CD4-positive, CD25-positive, alpha-beta regulatory T cell (primary cell): ENCODE data around the gene C10orf90. TPM values are rescaled to one million over a fixed set of nuclear protein-coding genes. Genes with fewer than 3 reads are reported as not detected.

Experiments
- ATAC-seq, 2 donors: fragments of 150-1000 bp; cut with Tn5 transposase; one replicate each; pipeline ENCODE4 v1.10.0; 2021; ENCODE audit warnings: low read depth in 2 of 2, moderate number of reproducible peaks in 2 of 2, moderate library complexity in 1 of 2
- DNase-seq, 3 donors: peaks; one replicate each; pipeline versions ENCODE4 v3.0.0 to v3.0.0-alpha.2; 2012 to 2022; ENCODE audit warnings: mixed read lengths in 1 of 3
- H3K27ac ChIP-seq: one replicate; pipeline ENCODE4 v1.7.0; 2013; ENCODE audit warnings: mild to moderate bottlenecking, low read length; ENCODE audit not compliant: insufficient read depth, poor library complexity, severe bottlenecking
- H3K27me3 ChIP-seq: one replicate; pipeline ENCODE4 v1.7.0; 2013; ENCODE audit warnings: low read length; ENCODE audit not compliant: control insufficient read depth, insufficient read depth
- H3K36me3 ChIP-seq: one replicate; pipeline ENCODE4 v1.7.0; 2013; ENCODE audit warnings: mild to moderate bottlenecking, low read length, moderate library complexity; ENCODE audit not compliant: control insufficient read depth, insufficient read depth
- H3K4me1 ChIP-seq: 2 replicates; pipeline ENCODE4 v1.7.0; 2013; ENCODE audit warnings: mild to moderate bottlenecking, low read length; ENCODE audit not compliant: insufficient read depth, control insufficient read depth, poor library complexity, severe bottlenecking
- H3K4me3 ChIP-seq: one replicate; pipeline ENCODE4 v1.7.0; 2013; ENCODE audit warnings: low read depth, mild to moderate bottlenecking, low read length, moderate library complexity
- H3K9me3 ChIP-seq, 2 experiments: 1 replicate in 1 of 2; 2 replicates in 1 of 2; pipeline ENCODE4 v1.7.0; 2013; ENCODE audit warnings: low read length in 2 of 2, mild to moderate bottlenecking in 1 of 2, moderate library complexity in 1 of 2; ENCODE audit not compliant: control insufficient read depth in 2 of 2
- H3K27ac Mint-ChIP-seq, 3 donors: one replicate each; pipeline ENCODE4 v1.8.0; 2020 to 2022; ENCODE audit warnings: mild to moderate bottlenecking in 3 of 3, mixed read lengths in 3 of 3, moderate library complexity in 2 of 3
- H3K27me3 Mint-ChIP-seq: one replicate; pipeline ENCODE4 v1.8.0; 2022; ENCODE audit warnings: mild to moderate bottlenecking, mixed read lengths
- H3K36me3 Mint-ChIP-seq: one replicate; pipeline ENCODE4 v1.8.0; 2020; ENCODE audit warnings: mixed read lengths
- H3K4me1 Mint-ChIP-seq, 4 donors: one replicate each; pipeline ENCODE4 v1.8.0; 2020 to 2022; ENCODE audit warnings: mixed read lengths in 4 of 4, mild to moderate bottlenecking in 1 of 4
- H3K4me3 Mint-ChIP-seq, 4 donors: one replicate each; pipeline ENCODE4 v1.8.0; 2020 to 2022; ENCODE audit warnings: mild to moderate bottlenecking in 4 of 4, mixed read lengths in 4 of 4, moderate library complexity in 3 of 4
- H3K9me3 Mint-ChIP-seq, 7 donors: one replicate each; pipeline ENCODE4 v1.8.0; 2020 to 2022; ENCODE audit warnings: mixed read lengths in 7 of 7, mild to moderate bottlenecking in 3 of 7, moderate library complexity in 2 of 7
- polyA plus RNA-seq, 4 donors: library from polyadenylated mRNA; unstranded; fragments of 300-500 nt; fragmentation: Illumina TruSeq; gene quantifications; one replicate each; pipeline ENCODE4 v1.2.3, GENCODE V29; 2021
- total RNA-seq: library from RNA; stranded (reverse); gene quantifications from one replicate; pipeline ENCODE4 v1.2.3, GENCODE V29; 2022

Gene C10orf90
- total and polyA plus RNA-seq, 5 donors from 2014 or later, result not detected

GRCh38 chr10:126646110-126646509 lies 24.4 kb downstream of the C10orf90 start:
- Histone ChIP-seq H3K36me3 (no peaks in the 10 kb centered on the region), H3K27ac (no peak overlapping the region), H3K27me3 (no peaks in the 10 kb centered on the region), H3K4me1 (no peaks in the 10 kb centered on the region), H3K4me3 (no peak overlapping the region), H3K9me3 (no peaks in the 10 kb centered on the region)
- Mint-ChIP-seq H3K9me3 (peaks cover 0 to 5% (median 0%) of the 10 kb centered on the region in 7 donors), H3K4me1 (no peaks in the 10 kb centered on the region), H3K36me3 (no peaks in the 10 kb centered on the region), H3K27ac (no peak overlapping the region), H3K4me3 (no peak overlapping the region), H3K27me3 (peaks cover 4% of the 10 kb centered on the region)
- DNase-seq, result no peak
- no peak for ATAC-seq

GRCh38 chr10:126640401-126640800 lies 30.1 kb downstream of the C10orf90 start:
- H3K4me1 Mint-ChIP-seq, result no peaks in the 10 kb centered on the region
- Histone ChIP-seq H3K4me1 (no peaks in the 10 kb centered on the region), H3K36me3 (no peaks in the 10 kb centered on the region), H3K9me3 (no peaks in the 10 kb centered on the region), H3K27ac (no peak overlapping the region), H3K27me3 (no peaks in the 10 kb centered on the region), H3K4me3 (no peak overlapping the region)
- H3K4me3 Mint-ChIP-seq, result no peak overlapping the region
- H3K36me3 Mint-ChIP-seq, result no peaks in the 10 kb centered on the region
- H3K9me3 Mint-ChIP-seq, result peaks cover 0 to 4% (median 0%) of the 10 kb centered on the region in 7 donors
- DNase-seq, result no peak
- H3K27me3 Mint-ChIP-seq, result no peaks in the 10 kb centered on the region
- ATAC-seq, result no peak
- no peak overlapping the region for H3K27ac Mint-ChIP-seq

GRCh38 chr10:126639084-126639483 lies 31.4 kb downstream of the C10orf90 start:
- H3K4me1 ChIP-seq, result no peaks in the 10 kb centered on the region
- no peak overlapping the region for H3K4me3 ChIP-seq
- ATAC-seq (no peak), DNase-seq (no peak)
- no peaks in the 10 kb centered on the region for H3K36me3 Mint-ChIP-seq
- H3K9me3 Mint-ChIP-seq, result peaks cover 0 to 4% (median 1%) of the 10 kb centered on the region in 7 donors
- H3K4me3 Mint-ChIP-seq, result no peak overlapping the region
- H3K36me3 ChIP-seq, result no peaks in the 10 kb centered on the region
- H3K27me3 Mint-ChIP-seq, result no peaks in the 10 kb centered on the region
- H3K9me3 ChIP-seq, result no peaks in the 10 kb centered on the region
- H3K27ac ChIP-seq, result no peak overlapping the region
- no peaks in the 10 kb centered on the region for H3K27me3 ChIP-seq
- no peak overlapping the region for H3K27ac Mint-ChIP-seq
- H3K4me1 Mint-ChIP-seq, result no peaks in the 10 kb centered on the region

GRCh38 chr10:126638542-126638941 lies 32.0 kb downstream of the C10orf90 start:
- ATAC-seq, result no peak
- Mint-ChIP-seq H3K9me3 (peaks cover 0 to 4% (median 1%) of the 10 kb centered on the region in 7 donors), H3K4me3 (no peak overlapping the region), H3K4me1 (no peaks in the 10 kb centered on the region), H3K36me3 (no peaks in the 10 kb centered on the region), H3K27ac (no peak overlapping the region), H3K27me3 (no peaks in the 10 kb centered on the region)
- H3K27me3 ChIP-seq, result no peaks in the 10 kb centered on the region
- no peak for DNase-seq
- H3K4me3 ChIP-seq, result no peak overlapping the region
- H3K27ac ChIP-seq, result no peak overlapping the region
- H3K36me3 ChIP-seq, result no peaks in the 10 kb centered on the region
- no peaks in the 10 kb centered on the region for H3K4me1 ChIP-seq
- no peaks in the 10 kb centered on the region for H3K9me3 ChIP-seq

GRCh38 chr10:126637501-126637900 lies 33.0 kb downstream of the C10orf90 start:
- H3K36me3 ChIP-seq, result no peaks in the 10 kb centered on the region
- Mint-ChIP-seq H3K36me3 (no peaks in the 10 kb centered on the region), H3K9me3 (peaks cover 0 to 2% (median under 1%) of the 10 kb centered on the region in 7 donors), H3K4me3 (no peak overlapping the region), H3K27me3 (no peaks in the 10 kb centered on the region), H3K4me1 (no peaks in the 10 kb centered on the region), H3K27ac (no peak overlapping the region)
- H3K9me3 ChIP-seq, result no peaks in the 10 kb centered on the region
- no peak overlapping the region for H3K4me3 ChIP-seq
- no peak for ATAC-seq
- no peaks in the 10 kb centered on the region for H3K27me3 ChIP-seq
- no peak overlapping the region for H3K27ac ChIP-seq
- no peaks in the 10 kb centered on the region for H3K4me1 ChIP-seq
- DNase-seq, result no peak

GRCh38 chr10:126634911-126635310 lies 35.6 kb downstream of the C10orf90 start:
- Mint-ChIP-seq H3K4me1 (no peaks in the 10 kb centered on the region), H3K4me3 (no peak overlapping the region), H3K36me3 (no peaks in the 10 kb centered on the region), H3K9me3 (peaks cover 0 to 2% (median 0%) of the 10 kb centered on the region in 7 donors), H3K27ac (no peak overlapping the region), H3K27me3 (no peaks in the 10 kb centered on the region)
- no peak for DNase-seq
- no peak for ATAC-seq
- no peak overlapping the region for H3K27ac ChIP-seq
- H3K27me3 ChIP-seq, result no peaks in the 10 kb centered on the region
- no peak overlapping the region for H3K4me3 ChIP-seq
- H3K36me3 ChIP-seq, result no peaks in the 10 kb centered on the region
- H3K4me1 ChIP-seq, result no peaks in the 10 kb centered on the region
- no peaks in the 10 kb centered on the region for H3K9me3 ChIP-seq

- H3K4me3 Mint-ChIP-seq, result no peak overlapping the region
- no peaks in the 10 kb centered on the region for H3K4me1 Mint-ChIP-seq
- H3K9me3 Mint-ChIP-seq, result peaks cover 0 to 2% (median 0%) of the 10 kb centered on the region in 7 donors
Measured at GRCh38 chr10:126634347-126634746, 36.1 kb downstream of the C10orf90 start.

GRCh38 chr10:126632705-126633104 lies 37.8 kb downstream of the C10orf90 start:
- Mint-ChIP-seq H3K36me3 (no peaks in the 10 kb centered on the region), H3K4me1 (no peaks in the 10 kb centered on the region), H3K4me3 (no peak overlapping the region), H3K27me3 (no peaks in the 10 kb centered on the region), H3K27ac (no peak overlapping the region), H3K9me3 (peaks cover 0 to 2% (median 0%) of the 10 kb centered on the region in 7 donors)
- Histone ChIP-seq H3K4me3 (no peak overlapping the region), H3K9me3 (no peaks in the 10 kb centered on the region), H3K27me3 (no peaks in the 10 kb centered on the region), H3K36me3 (no peaks in the 10 kb centered on the region), H3K27ac (no peak overlapping the region), H3K4me1 (no peaks in the 10 kb centered on the region)
- ATAC-seq (no peak), DNase-seq (no peak)

More at GRCh38 chr10:126634347-126634746, 36.1 kb downstream of the C10orf90 start:
- Histone ChIP-seq H3K4me1 (no peaks in the 10 kb centered on the region), H3K9me3 (no peaks in the 10 kb centered on the region), H3K27me3 (no peaks in the 10 kb centered on the region), H3K36me3 (no peaks in the 10 kb centered on the region), H3K27ac (no peak overlapping the region), H3K4me3 (no peak overlapping the region)
- ATAC-seq, result no peak
- H3K27ac Mint-ChIP-seq, result no peak overlapping the region
- H3K27me3 Mint-ChIP-seq, result no peaks in the 10 kb centered on the region
- H3K36me3 Mint-ChIP-seq, result no peaks in the 10 kb centered on the region
- no peak for DNase-seq
